ENCODE data around the gene DYRK1A. TPM values are rescaled to one million over a fixed set of nuclear protein-coding genes. Genes with fewer than 3 reads are reported as not detected.

DYRK1A gene
- total RNA-seq, 2 experiments from 2014 or later: 49.8 to 51.4 TPM

DNA sequence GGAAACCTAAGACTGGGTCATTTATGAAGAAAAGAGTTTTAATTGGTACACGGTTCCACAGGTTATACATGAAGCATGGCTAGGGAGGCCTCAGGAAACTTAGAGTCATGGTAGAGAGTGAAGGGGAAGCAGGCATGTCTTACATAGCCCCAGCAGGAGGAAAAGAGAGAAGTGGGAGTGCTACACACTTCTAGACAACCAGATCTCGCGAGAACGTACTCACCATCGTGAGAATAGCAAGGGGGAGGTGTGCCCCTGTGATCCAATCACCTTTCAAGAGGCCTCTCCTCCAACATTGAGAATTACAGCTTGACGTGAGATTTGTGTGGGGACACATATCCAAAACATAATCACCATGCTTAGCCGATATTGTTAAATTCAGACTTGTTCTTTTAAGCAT, 62.8 kb downstream of the DYRK1A start:
- no peak for DNase-seq
- intact Hi-C loops (cut with micrococcal nuclease): no loop called here
- H3K9me3 Mint-ChIP-seq: peaks cover 5% of the 10 kb centered on the region
- CTCF ChIA-PET: interaction anchor here (0.6 to 1.3 kb wide), 3 partner anchors 21 to 60 kb away, joined by 3 to 5 read pairs (median 5); no protein-coding TSS in a partner anchor
- H3K4me1 Mint-ChIP-seq (ENCODE audit: low read depth): peaks cover 62% of the 10 kb centered on the region
- H3K4me3 Mint-ChIP-seq: no peak overlapping the region
- H3K36me3 Mint-ChIP-seq (ENCODE audit: low read depth): peaks cover 25% of the 10 kb centered on the region
- no peaks in the 10 kb centered on the region for H3K27me3 Mint-ChIP-seq (ENCODE audit: low read depth)
- H3K27ac Mint-ChIP-seq: no peak overlapping the region

DNA sequence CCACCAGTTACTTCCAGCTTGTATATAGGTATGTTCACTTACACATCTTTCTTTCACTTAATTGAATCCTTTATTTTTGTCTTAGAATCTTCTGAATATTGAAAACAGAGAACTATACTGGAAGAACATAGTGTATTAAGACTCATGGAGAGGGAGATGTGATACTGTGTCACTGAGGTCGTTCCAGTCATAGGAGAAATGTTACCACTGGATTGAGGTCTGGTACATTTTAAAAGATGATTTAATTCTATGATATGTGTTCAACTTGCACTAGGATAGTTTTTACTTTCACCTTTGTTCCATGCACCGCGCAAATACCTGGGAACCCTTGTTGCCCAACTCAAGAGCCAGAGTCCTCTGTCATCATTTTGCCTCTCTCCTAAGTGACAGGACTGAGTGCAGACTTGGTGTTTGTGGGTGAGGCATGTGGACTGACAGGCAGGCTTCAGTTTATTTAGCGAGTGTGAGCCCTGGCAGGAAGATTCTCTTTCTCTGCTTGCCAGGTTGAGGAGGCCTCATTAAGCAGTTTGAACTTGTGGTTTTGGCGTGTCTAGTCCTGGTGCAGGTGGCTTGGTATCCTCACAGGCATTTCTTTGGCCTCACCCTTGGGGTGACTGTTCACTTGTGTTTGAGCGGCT, 63.7 kb downstream of the DYRK1A start:
- DNase-seq: peak; percentile 25
- intact Hi-C loops (cut with micrococcal nuclease): no loop called here

GRCh38 chr21:37431243-37431642, 64.7 kb downstream of the DYRK1A start:
- DNase-seq: no peak
- Mint-ChIP-seq H3K9me3 (peaks cover under 1% of the 10 kb centered on the region), H3K4me1 (ENCODE audit: low read depth) (peaks cover 54% of the 10 kb centered on the region), H3K36me3 (ENCODE audit: low read depth) (peaks cover 17% of the 10 kb centered on the region), H3K27ac (no peak overlapping the region), H3K27me3 (ENCODE audit: low read depth) (no peaks in the 10 kb centered on the region), H3K4me3 (no peak overlapping the region)
- intact Hi-C loops (cut with micrococcal nuclease): no loop called here
- CTCF ChIA-PET: no interaction called here

More for the DNA sequence above, 63.7 kb downstream of the DYRK1A start:
- no peak overlapping the region for H3K4me3 Mint-ChIP-seq
- H3K4me1 Mint-ChIP-seq (ENCODE audit: low read depth): peaks cover 62% of the 10 kb centered on the region
- no peaks in the 10 kb centered on the region for H3K27me3 Mint-ChIP-seq (ENCODE audit: low read depth)
- H3K9me3 Mint-ChIP-seq: peaks cover 5% of the 10 kb centered on the region
- CTCF ChIA-PET: interaction anchor here (0.6 to 1.3 kb wide), 4 partner anchors 15 to 61 kb away, joined by 3 to 5 read pairs (median 4); no protein-coding TSS in a partner anchor
- peak overlapping the region; percentile 33 for H3K27ac Mint-ChIP-seq
- peaks cover 25% of the 10 kb centered on the region for H3K36me3 Mint-ChIP-seq (ENCODE audit: low read depth)

GRCh38 chr21:37432710-37433455, 66.3 kb downstream of the DYRK1A start:
- CTCF ChIA-PET: no interaction called here
- H3K4me3 Mint-ChIP-seq: no peak overlapping the region
- H3K27ac Mint-ChIP-seq: no peak overlapping the region
- H3K9me3 Mint-ChIP-seq: no peaks in the 10 kb centered on the region
- peaks cover 46% of the 10 kb centered on the region for H3K4me1 Mint-ChIP-seq (ENCODE audit: low read depth)
- no peaks in the 10 kb centered on the region for H3K27me3 Mint-ChIP-seq (ENCODE audit: low read depth)
- no peak for DNase-seq
- H3K36me3 Mint-ChIP-seq (ENCODE audit: low read depth): peaks cover 12% of the 10 kb centered on the region
- intact Hi-C loops (cut with micrococcal nuclease): no loop called here

GRCh38 chr21:37433456-37433840, 66.9 kb downstream of the DYRK1A start:
- DNase-seq: no peak
- CTCF ChIA-PET: no interaction called here
- H3K4me1 Mint-ChIP-seq (ENCODE audit: low read depth): peaks cover 41% of the 10 kb centered on the region
- peaks cover 12% of the 10 kb centered on the region for H3K36me3 Mint-ChIP-seq (ENCODE audit: low read depth)
- no peaks in the 10 kb centered on the region for H3K27me3 Mint-ChIP-seq (ENCODE audit: low read depth)
- no peaks in the 10 kb centered on the region for H3K9me3 Mint-ChIP-seq
- no peak overlapping the region for H3K4me3 Mint-ChIP-seq
- intact Hi-C loops (cut with micrococcal nuclease): no loop called here
- H3K27ac Mint-ChIP-seq: no peak overlapping the region

- Mint-ChIP-seq H3K9me3 (peaks cover 5% of the 10 kb centered on the region), H3K4me1 (ENCODE audit: low read depth) (peaks cover 40% of the 10 kb centered on the region), H3K27ac (no peak overlapping the region), H3K4me3 (no peak overlapping the region), H3K36me3 (ENCODE audit: low read depth) (peaks cover 10% of the 10 kb centered on the region), H3K27me3 (ENCODE audit: low read depth) (no peaks in the 10 kb centered on the region)
- intact Hi-C loops (cut with micrococcal nuclease): loop anchor here (2.0 kb wide), 1 partner anchor 70 kb away; no protein-coding TSS in a partner anchor
- DNase-seq: peak; percentile 59
- CTCF ChIA-PET: interaction anchor here (0.6 kb wide), 1 partner anchor 261 kb away, joined by 4 read pairs; no protein-coding TSS in a partner anchor
Observed at GRCh38 chr21:37435120-37435519, 68.5 kb downstream of the DYRK1A start.

- Mint-ChIP-seq H3K9me3 (peaks cover 5% of the 10 kb centered on the region), H3K27me3 (ENCODE audit: low read depth) (no peaks in the 10 kb centered on the region), H3K4me3 (no peak overlapping the region), H3K36me3 (ENCODE audit: low read depth) (peaks cover 5% of the 10 kb centered on the region), H3K27ac (no peak overlapping the region), H3K4me1 (ENCODE audit: low read depth) (peaks cover 39% of the 10 kb centered on the region)
- DNase-seq: no peak
- CTCF ChIA-PET: interaction anchor here (0.5 kb wide), 1 partner anchor 43 kb away, joined by 3 read pairs; no protein-coding TSS in a partner anchor
- intact Hi-C loops (cut with micrococcal nuclease): loop anchor here (2.0 kb wide), 1 partner anchor 71 kb away; no protein-coding TSS in a partner anchor
Observed at GRCh38 chr21:37435711-37436110, 69.1 kb downstream of the DYRK1A start.

DNA sequence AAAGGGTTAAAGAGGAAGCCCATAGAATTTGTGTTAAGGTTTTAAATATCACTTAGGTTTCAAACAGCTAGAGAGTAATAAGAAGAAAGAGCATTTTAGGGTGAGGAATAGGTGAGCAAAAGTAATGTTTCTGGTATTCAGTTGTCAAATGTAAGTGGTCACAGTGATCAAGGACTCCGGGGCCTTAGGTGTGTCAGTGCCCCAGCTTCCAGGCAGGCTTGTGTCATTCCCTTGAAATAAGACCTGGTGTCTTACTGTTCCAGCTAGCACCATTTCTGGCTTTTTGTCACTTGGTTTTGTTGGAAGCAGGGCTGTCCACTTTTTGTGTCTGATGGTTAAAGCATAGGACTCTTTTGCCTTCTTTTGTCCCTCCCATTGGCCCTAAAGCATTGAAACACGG, 69.6 kb downstream of the DYRK1A start:
- DNase-seq: no peak
- CTCF ChIA-PET: interaction anchor here (0.5 to 0.7 kb wide), 2 partner anchors 43 to 193 kb away, joined by 3 read pairs; no protein-coding TSS in a partner anchor
- Mint-ChIP-seq H3K4me1 (ENCODE audit: low read depth) (peaks cover 39% of the 10 kb centered on the region), H3K27me3 (ENCODE audit: low read depth) (no peaks in the 10 kb centered on the region), H3K9me3 (peaks cover 5% of the 10 kb centered on the region), H3K27ac (no peak overlapping the region), H3K36me3 (ENCODE audit: low read depth) (peaks cover 4% of the 10 kb centered on the region), H3K4me3 (no peak overlapping the region)
- intact Hi-C loops (cut with micrococcal nuclease): no loop called here

DNA sequence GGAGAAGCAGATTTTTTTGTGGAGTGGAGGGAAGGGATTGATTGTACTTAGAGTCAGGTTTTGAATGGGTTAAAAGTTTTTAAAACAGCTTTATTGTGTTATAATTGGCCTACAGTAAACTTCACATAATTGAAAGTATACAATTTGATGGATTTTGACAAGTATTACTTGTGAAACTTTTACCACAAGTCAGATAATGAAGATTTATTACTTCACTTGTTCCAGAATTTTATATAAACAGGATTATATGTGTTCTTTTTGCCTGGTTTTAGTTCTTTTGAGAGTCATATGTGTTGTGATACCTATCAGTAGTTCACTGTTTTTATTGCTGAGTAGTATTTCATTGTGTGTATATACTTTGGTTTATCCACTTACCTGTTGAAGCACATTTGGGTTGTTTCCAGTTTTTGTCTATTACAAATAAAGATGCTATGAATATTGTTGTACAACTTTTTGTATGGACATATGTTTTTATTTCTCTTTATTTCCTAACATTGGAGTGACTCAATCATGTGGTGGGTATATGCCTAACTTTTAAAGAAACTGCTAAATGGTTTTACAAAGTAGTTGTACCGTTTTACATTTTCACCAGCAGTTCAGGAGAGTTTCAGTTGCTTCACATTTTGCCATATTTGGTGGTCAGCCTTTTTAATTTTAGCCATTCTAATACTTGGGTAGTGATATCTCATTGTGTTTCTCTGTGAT, 71.0 kb downstream of the DYRK1A start:
- Mint-ChIP-seq H3K9me3 (peaks cover 5% of the 10 kb centered on the region), H3K4me3 (no peak overlapping the region), H3K4me1 (ENCODE audit: low read depth) (peaks cover 42% of the 10 kb centered on the region), H3K27me3 (ENCODE audit: low read depth) (no peaks in the 10 kb centered on the region), H3K27ac (no peak overlapping the region), H3K36me3 (ENCODE audit: low read depth) (peaks cover 4% of the 10 kb centered on the region)
- CTCF ChIA-PET: no interaction called here
- no peak for DNase-seq
- intact Hi-C loops (cut with micrococcal nuclease): no loop called here

DNA sequence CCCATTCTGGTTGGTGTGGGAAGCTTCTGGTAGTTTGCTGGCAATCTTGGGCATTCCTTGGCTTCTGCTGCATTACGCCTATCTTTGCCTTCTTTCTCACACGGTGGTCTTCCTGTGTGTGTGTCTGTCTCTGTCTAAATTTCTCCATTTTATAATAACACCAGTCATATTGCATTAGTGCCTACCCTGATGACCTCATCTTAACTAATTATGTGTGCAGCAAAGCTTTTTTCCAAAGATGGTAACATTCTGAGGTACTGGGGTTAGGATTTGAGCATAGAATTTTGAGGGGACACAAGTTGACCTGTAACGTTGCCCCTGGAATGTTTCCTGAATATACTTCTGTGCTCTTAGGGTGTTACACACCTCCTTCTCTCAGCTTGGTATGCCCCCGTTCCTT, 77.1 kb downstream of the DYRK1A start:
- CTCF ChIA-PET: no interaction called here
- H3K27ac Mint-ChIP-seq: no peak overlapping the region

GRCh38 chr21:37445228-37445627, 78.7 kb downstream of the DYRK1A start:
- peaks cover 75% of the 10 kb centered on the region for H3K4me1 Mint-ChIP-seq (ENCODE audit: low read depth)
- H3K4me3 Mint-ChIP-seq: no peak overlapping the region
- CTCF ChIA-PET: interaction anchor here (1.4 kb wide), 1 partner anchor 15 kb away, joined by 3 read pairs; no protein-coding TSS in a partner anchor
- no peak for DNase-seq
- H3K27ac Mint-ChIP-seq: no peak overlapping the region
- H3K9me3 Mint-ChIP-seq: no peaks in the 10 kb centered on the region
- intact Hi-C loops (cut with micrococcal nuclease): no loop called here
- no peaks in the 10 kb centered on the region for H3K27me3 Mint-ChIP-seq (ENCODE audit: low read depth)
- H3K36me3 Mint-ChIP-seq (ENCODE audit: low read depth): peaks cover 5% of the 10 kb centered on the region

More for the DNA sequence above, 77.1 kb downstream of the DYRK1A start:
- intact Hi-C loops (cut with micrococcal nuclease): no loop called here
- peaks cover 74% of the 10 kb centered on the region for H3K4me1 Mint-ChIP-seq (ENCODE audit: low read depth)
- H3K27me3 Mint-ChIP-seq (ENCODE audit: low read depth): no peaks in the 10 kb centered on the region
- no peak overlapping the region for H3K4me3 Mint-ChIP-seq
- no peak for DNase-seq
- peaks cover 5% of the 10 kb centered on the region for H3K9me3 Mint-ChIP-seq
- peaks cover 6% of the 10 kb centered on the region for H3K36me3 Mint-ChIP-seq (ENCODE audit: low read depth)

DNA sequence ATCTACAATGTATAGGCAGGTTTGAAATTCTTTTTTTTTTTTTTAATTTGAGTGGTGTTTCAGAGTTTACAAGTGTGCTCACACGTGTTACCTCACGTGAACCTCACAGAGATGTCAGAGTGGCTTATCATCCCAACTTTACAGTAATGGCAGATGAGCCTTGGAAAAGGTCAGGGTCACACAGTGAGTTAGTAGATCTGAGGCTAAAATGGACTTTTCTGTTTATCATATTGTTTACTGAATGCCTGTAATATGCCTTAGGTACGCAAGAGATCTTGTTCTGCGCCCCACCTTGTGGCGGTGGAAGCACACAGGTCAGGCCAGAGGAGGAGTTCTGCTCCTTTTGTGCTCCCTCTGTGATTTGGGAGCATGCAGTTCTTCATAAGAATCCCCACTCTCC, 80.0 kb downstream of the DYRK1A start:
- Mint-ChIP-seq H3K27me3 (ENCODE audit: low read depth) (no peaks in the 10 kb centered on the region), H3K4me1 (ENCODE audit: low read depth) (peaks cover 75% of the 10 kb centered on the region), H3K4me3 (no peak overlapping the region), H3K9me3 (no peaks in the 10 kb centered on the region), H3K27ac (no peak overlapping the region), H3K36me3 (ENCODE audit: low read depth) (peaks cover 5% of the 10 kb centered on the region)
- no peak for DNase-seq
- intact Hi-C loops (cut with micrococcal nuclease): no loop called here
- CTCF ChIA-PET: interaction anchor here (0.6 to 0.7 kb wide), 5 partner anchors 30 to 479 kb away, joined by 3 to 4 read pairs (median 3); no protein-coding TSS in a partner anchor

All from activated naive CD4-positive, alpha-beta T cell treated with anti-CD3 and anti-CD28 coated beads for 36 hours (primary cell).